Measurements from ENCODE around the gene KEL. TPM values are rescaled to one million over a fixed set of nuclear protein-coding genes. Genes with fewer than 3 reads are reported as not detected.

Gene KEL
- total and polyA plus RNA-seq, 2 donors (not counting 3 experiments of a cell fraction or from before 2014, with no cell fraction given) = 0.30 to 1.2 TPM

GRCh38 chr7:142894985-142895593, 67.1 kb downstream of the KEL start:
- H3K9me1 ChIP-seq (replicated peaks; ENCODE audit: control insufficient read depth, extremely low read depth, insufficient read depth, low read length) = no peaks in the 10 kb centered on the region
- H3K9ac ChIP-seq (replicated peaks; ENCODE audit: extremely low read depth, insufficient read depth, low read length) = no peak overlapping the region
- H2AFZ ChIP-seq (ENCODE audit: low read depth, low read length) = no peak overlapping the region
- no peak overlapping the region for H3K4me2 ChIP-seq (ENCODE audit: insufficient read depth, low read length)
- H3K4me3 ChIP-seq (replicated peaks in 1 of 3; ENCODE audit: insufficient read depth in 1 of 3, low read depth in 1 of 3, low read length in 3 of 3) = no peak overlapping the region
- DNase-seq (ENCODE audit: low read depth, low spot score) = no peak
- H3K4me1 ChIP-seq (ENCODE audit: control insufficient read depth, extremely low read depth, insufficient read depth, low read length) = no peaks in the 10 kb centered on the region
- no peak overlapping the region for H3K27ac ChIP-seq (ENCODE audit: insufficient read depth, low read depth, low read length)
- ChIA-PET POLR2A (no interaction called here), CTCF (interaction anchor here (1.0 to 1.4 kb wide), 4 partner anchors 9 to 320 kb away, joined by 3 to 10 read pairs (median 4); no protein-coding TSS in a partner anchor)
- dilution Hi-C loops (cut with MboI; ENCODE audit: extremely low pct_ligation_motif_present, low sequenced_read_pairs) (no loop called here), intact Hi-C loops (cut with micrococcal nuclease) (no loop called here)
- no peak for FAIRE-seq
- no TSS peak for BruUV-seq (replicated peaks)
- no peaks in the 10 kb centered on the region for H3K79me2 ChIP-seq (ENCODE audit: control insufficient read depth, insufficient read depth, low read length)
- no peaks in the 10 kb centered on the region for H3K36me3 ChIP-seq (ENCODE audit: control insufficient read depth in 2 of 2, extremely low read depth in 1 of 2, insufficient read depth in 2 of 2, low read length in 2 of 2)
- H3K9me3 ChIP-seq (replicated peaks; ENCODE audit: control insufficient read depth, insufficient read depth, low read length) = no peaks in the 10 kb centered on the region
- H4K20me1 ChIP-seq (replicated peaks; ENCODE audit: control insufficient read depth, extremely low read depth, insufficient read depth, low read length) = no peaks in the 10 kb centered on the region
- TF ChIP-seq EZH2 (IDR thresholded peaks at IDR 0.05; ENCODE audit: borderline replicate concordance, low read depth, low read length, severe bottlenecking) = no peak
- no peak for TF ChIP-seq POLR2AphosphoS5 (IDR thresholded peaks at IDR 0.05; ENCODE audit: insufficient read depth, low read depth, low read length)
- TF ChIP-seq CTCF (IDR thresholded peaks at IDR 0.05; ENCODE audit: extremely low read depth in 1 of 2, insufficient read depth in 1 of 2, low read depth in 1 of 2, low read length in 2 of 2) = no peak
- no peak for TF ChIP-seq JUN (IDR thresholded peaks at IDR 0.05; ENCODE audit: borderline replicate concordance, insufficient read depth, insufficient read length, low read depth)
- TF ChIP-seq POLR2A (IDR thresholded peaks at IDR 0.05; ENCODE audit: low read depth, low read length) = no peak
- no peak for TF ChIP-seq MAX (IDR thresholded peaks at IDR 0.05; ENCODE audit: insufficient read depth, insufficient read length)
- TF ChIP-seq GATA2 (IDR thresholded peaks at IDR 0.05; ENCODE audit: insufficient read depth, insufficient read length, low read depth, low read length) = no peak
- TF ChIP-seq FOS (IDR thresholded peaks at IDR 0.05; ENCODE audit: borderline replicate concordance, insufficient read depth, low read length) = no peak
- no peak for TF ChIP-seq MYC (IDR thresholded peaks at IDR 0.05; ENCODE audit: low read depth, low read length)
- peaks cover 0 to 2% of the 10 kb centered on the region in 2 experiments for H3K27me3 ChIP-seq (ENCODE audit: control insufficient read depth in 2 of 2, insufficient read depth in 2 of 2, low read length in 2 of 2)
